H1 (cell line): ENCODE data around the gene ETV7. TPM values are rescaled to one million over a fixed set of nuclear protein-coding genes. Genes with fewer than 3 reads are reported as not detected.

Experiments
- ATF3 ChIP-seq: IDR thresholded peaks from 2 replicates; pipeline ENCODE4 v1.6.1; 2011; ENCODE audit warnings: low read depth, mild to moderate bottlenecking, low read length; ENCODE audit not compliant: insufficient read depth
- CEBPB ChIP-seq: IDR thresholded peaks from 2 replicates; pipeline ENCODE4 v1.6.1; 2012; ENCODE audit warnings: low read depth, low read length
- CHD7 ChIP-seq: fragments of 300-600 bp; sonication (generic); IDR thresholded peaks from 2 replicates; pipeline ENCODE4 v1.7.1; 2012; ENCODE audit warnings: low read length, moderate library complexity, mild to moderate bottlenecking, inconsistent platforms; ENCODE audit not compliant: insufficient replicate concordance
- CREB1 ChIP-seq: IDR thresholded peaks from 2 replicates; pipeline ENCODE4 v1.6.1; 2012; ENCODE audit warnings: inconsistent platforms
- FOSL1 ChIP-seq: IDR thresholded peaks from 2 replicates; pipeline ENCODE4 v1.6.1; 2011; ENCODE audit warnings: mild to moderate bottlenecking, low read depth, low read length, moderate library complexity; ENCODE audit not compliant: insufficient read depth
- KDM1A ChIP-seq: fragments of 200-600, 300-600 bp; sonication (generic); IDR thresholded peaks from 2 replicates; pipeline ENCODE4 v1.7.1; 2016; ENCODE audit warnings: mild to moderate bottlenecking, low read length, borderline replicate concordance
- RFX5 ChIP-seq: IDR thresholded peaks from 2 replicates; pipeline ENCODE4 v1.6.1; 2011; ENCODE audit warnings: low read depth, low read length, improper control_type of control experiment, borderline replicate concordance
- RNF2 ChIP-seq: fragments of 200-900, 300-1000 bp; sonication (generic); IDR thresholded peaks from 2 replicates; pipeline ENCODE4 v1.7.1; 2016; ENCODE audit warnings: borderline replicate concordance, low read depth, mild to moderate bottlenecking, antibody characterized with exemption, low read length; ENCODE audit not compliant: poor library complexity, severe bottlenecking; ENCODE audit errors: missing control alignments
- USF2 ChIP-seq: IDR thresholded peaks from 2 replicates; pipeline ENCODE4 v1.6.1; 2011; ENCODE audit warnings: low read length, improper control_type of control experiment
- polyA plus RNA-seq, 7 experiments: library from polyadenylated mRNA; depleted of rRNA in 3 of 7; stranded (reverse) in 5 of 7; unstranded in 2 of 7; fragments of >200 nt in 5 of 7; fragments of 200-250 nt in 2 of 7; gene quantifications; 1 replicate in 5 of 7; 2 replicates in 1 of 7; 4 replicates in 1 of 7; pipeline versions ENCODE4 v1.2.1 to v1.2.3, GENCODE V29; 2011 to 2013; ENCODE audit warnings: missing spikeins in 2 of 7, mixed read lengths in 2 of 7
- total RNA-seq: library from RNA; stranded (reverse); fragmentation: NEBNext Ultra II Directional; extraction: Animal tissue kit (Norgen Biotek cat#: 25700); gene quantifications from 2 replicates; pipeline ENCODE4 v1.2.1, GENCODE V29; 2021

Gene ETV7
- total and polyA plus RNA-seq, 2 of the 8 experiments (the other 6 are each of a cell fraction or from before 2014, with no cell fraction given), result 0.54 to 2.4 TPM

- no peak for TF ChIP-seq CHD7
- no peak for TF ChIP-seq RNF2
- TF ChIP-seq RFX5, result no peak
- TF ChIP-seq CEBPB, result no peak
- TF ChIP-seq CREB1, result no peak
- no peak for TF ChIP-seq FOSL1
- TF ChIP-seq ATF3, result no peak
- TF ChIP-seq USF2, result no peak
- no peak for TF ChIP-seq KDM1A
Measured at GRCh38 chr6:36378936-36379335, 8.5 kb downstream of the ETV7 start (continued).
